GM11168 (cell line): Measurements from ENCODE around the gene PDE7B.

ENCODE experiments used
- in situ Hi-C: fragments of 300-500 bp; cut with MboI; formaldehyde crosslinking; loops from one replicate; pipeline ENCODE4 v1.12.0; 2022; ENCODE audit warnings: low sequenced_read_pairs; ENCODE audit not compliant: unreplicated experiment

Gene PDE7B

DNA sequence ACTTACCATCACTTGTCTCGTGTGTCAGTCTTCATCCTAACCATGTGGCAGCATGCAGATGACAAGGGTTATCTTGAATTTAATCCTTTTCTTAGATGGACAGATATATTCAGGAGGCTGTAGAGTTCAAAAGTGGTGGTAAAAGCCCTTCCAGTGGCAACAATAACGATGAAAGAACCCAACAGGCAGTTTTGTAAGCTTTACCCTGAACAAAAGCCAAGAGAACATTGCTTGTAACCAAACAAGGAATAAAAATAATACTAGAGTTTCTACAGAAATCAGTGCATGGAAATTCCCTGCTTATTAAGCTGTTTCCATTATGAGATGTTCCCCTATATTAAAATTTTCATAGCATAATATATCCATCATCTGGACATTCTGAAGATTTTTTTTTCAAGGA lies 69.7 kb downstream of the PDE7B start:
- in situ Hi-C loops: loop anchor here (25.0 kb wide), 1 partner anchor 384 kb away; no protein-coding TSS in a partner anchor

DNA sequence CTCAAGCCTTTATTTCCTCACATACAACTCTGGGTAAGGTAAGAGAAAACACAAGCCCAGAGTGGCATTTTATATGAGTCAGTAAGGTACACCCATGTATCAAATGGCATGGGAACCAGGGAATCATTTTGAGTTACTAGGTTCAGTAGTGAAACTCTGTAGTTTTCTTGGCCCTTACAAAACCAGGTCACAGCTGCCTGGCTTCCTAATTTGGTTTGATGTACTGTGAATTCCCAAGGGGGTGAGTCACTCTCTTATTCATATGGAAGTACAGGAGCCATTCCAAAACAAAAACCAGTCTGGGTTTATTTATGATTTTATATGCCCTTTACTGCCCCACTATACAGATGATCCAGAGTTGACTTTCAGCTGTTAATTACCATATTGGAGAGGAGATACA lies 70.7 kb downstream of the PDE7B start:
- in situ Hi-C loops: loop anchor here (25.0 kb wide), 1 partner anchor 385 kb away; no protein-coding TSS in a partner anchor

DNA sequence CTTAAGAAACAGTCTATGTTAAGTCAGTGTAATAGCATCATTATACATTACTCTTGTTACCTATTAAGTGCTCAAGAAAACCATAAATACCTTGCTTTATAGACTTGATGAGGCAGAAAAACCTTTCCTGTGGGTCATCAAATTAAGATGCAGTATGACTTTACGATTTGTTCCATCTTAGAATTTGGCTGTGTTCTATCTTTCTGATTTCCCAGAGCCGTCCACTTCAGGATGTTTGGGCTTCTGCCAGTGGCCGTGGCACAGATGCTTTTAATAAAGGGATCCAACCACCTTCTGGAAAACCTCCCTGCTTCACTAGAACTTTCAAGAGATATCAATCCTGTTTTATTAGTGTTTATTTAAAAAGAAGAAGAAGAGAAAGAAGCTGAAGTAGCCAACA lies 71.2 kb downstream of the PDE7B start:
- in situ Hi-C loops: loop anchor here (25.0 kb wide), 1 partner anchor 385 kb away; no protein-coding TSS in a partner anchor

DNA sequence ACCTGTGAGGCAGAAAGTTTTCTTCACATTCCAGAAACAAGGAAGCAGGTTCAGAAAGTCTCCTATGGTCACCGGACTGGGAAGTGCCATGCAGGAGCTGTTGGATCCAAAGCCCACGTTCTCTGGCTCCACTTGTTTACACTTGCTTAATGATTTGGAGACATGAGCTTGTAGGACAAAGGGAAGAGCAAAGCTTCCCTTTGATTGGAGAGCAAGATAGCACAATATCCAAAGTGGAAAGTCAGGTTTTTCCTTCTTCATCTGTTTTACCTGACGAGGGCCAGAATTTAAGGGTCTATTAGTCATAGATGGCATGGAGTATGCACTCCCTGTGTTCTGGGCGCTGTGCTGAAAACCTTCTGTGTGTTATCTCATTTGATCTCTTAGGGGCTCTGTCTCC lies 81.2 kb downstream of the PDE7B start:
- in situ Hi-C loops: no loop called here

DNA sequence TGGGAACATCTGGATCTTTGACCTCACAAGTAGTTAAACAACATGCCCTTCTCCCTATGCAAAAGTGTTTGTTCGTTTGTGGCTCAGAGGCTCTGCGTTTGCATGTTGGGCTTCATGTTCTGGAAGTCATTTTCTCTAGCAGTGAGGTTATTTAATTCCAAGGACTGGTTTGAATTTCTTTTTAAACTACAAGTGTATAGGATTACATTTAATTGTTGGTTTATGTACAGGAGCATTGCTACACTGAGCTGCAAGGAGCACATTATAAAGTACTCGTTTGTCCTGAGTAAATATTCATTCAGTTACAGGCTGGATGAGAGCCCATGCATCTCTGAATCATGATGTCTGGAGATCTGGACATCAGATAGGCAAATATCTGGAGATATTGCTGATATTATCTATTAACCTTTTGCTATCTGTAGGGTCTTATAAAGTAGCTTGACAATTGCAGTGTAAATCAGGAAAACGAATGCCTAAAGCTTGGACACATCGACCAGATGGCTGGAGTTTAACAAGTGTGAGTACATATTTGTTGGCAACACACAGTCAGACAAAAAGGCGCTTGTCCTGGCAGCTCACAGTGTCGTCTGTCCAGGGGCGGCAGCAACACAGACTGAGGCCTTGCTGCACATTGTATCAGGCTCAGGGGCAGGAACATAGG lies 84.6 kb downstream of the PDE7B start:
- in situ Hi-C loops: no loop called here

DNA sequence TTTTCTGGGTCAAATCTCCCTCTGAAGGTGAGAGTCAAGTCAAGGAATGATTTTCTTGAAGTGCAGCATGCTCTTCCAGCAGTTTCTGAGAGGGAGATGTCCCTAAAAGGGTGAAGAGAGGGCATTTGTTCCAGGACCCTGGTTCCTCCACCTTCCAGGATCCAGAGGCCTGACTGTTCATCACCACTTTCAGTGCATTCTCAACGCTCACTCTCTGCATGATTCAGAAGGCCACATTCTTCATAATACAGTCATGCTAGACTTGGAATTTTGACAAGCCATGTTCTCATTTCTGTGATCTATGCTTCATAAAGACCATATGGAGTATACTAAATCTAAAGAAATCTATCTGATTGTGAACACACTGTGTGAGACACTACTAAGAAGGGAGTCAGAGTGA lies 85.1 kb downstream of the PDE7B start:
- in situ Hi-C loops: no loop called here

DNA sequence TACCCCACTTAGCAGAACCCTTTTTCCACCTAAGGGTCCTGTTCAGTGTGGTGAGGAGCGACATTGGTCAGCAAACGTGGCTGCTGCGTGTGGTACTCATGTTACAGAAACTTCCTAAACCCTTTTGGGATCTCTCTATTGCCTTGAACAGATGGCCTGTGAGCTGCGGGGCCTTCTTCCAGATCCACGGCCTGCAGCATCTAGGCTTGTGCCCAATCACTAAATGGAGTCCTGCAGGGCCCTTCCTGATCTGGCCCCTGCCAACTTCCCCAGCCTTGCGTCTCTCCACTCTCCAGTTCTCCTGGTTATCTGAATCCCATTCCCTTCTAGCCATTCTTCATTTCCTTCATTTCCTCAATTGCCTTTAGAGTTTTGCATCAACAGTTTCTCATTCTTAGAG lies 85.6 kb downstream of the PDE7B start:
- in situ Hi-C loops: no loop called here

DNA sequence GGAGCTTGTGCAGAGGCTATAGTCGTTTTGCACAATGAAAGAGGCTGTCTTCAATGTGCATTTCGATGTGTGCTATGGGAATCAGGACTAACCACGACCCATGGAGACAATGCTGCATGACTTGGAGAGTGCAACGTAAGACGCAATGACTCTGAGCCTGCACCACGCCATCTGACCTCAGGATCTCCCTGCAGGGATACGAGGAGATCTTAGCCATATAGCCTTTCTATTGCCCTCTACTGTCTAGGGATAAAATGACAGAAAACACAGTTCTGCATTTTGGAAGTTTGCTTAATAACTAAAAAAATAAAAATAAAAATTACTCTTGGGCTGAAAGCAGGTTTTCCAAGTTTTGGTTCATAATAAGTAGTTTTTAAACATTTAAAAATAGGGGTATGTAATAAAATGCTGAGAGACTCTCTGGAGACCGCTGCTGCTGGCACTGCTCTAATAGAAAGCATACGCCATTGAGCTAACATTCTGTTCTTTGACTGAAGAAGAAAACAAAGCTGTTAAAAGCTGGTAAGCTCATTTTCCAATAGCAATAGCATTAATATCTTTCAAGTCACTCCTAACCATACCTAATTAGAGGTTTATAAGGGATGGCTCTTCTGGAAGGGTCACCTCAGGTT lies 87.2 kb downstream of the PDE7B start:
- in situ Hi-C loops: no loop called here

DNA sequence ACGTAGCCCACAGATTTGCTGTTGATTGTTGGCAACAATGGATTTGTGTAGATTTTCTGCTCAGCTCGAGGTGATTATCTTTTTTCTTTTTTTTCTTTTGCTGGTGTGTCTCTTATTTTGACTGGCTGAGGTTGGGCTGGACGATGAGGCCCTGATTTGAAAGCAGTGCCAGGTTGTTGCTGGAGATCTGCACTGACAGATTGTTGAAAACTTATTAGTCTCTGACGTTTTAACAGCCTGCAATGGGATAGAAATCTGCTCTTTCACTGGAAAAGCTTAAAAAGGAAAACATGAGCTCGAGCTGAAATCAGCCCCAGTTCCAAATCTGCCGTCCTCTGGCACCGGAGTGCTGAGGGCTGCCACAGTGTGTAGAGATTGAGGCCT lies 87.7 kb downstream of the PDE7B start:
- in situ Hi-C loops: no loop called here

DNA sequence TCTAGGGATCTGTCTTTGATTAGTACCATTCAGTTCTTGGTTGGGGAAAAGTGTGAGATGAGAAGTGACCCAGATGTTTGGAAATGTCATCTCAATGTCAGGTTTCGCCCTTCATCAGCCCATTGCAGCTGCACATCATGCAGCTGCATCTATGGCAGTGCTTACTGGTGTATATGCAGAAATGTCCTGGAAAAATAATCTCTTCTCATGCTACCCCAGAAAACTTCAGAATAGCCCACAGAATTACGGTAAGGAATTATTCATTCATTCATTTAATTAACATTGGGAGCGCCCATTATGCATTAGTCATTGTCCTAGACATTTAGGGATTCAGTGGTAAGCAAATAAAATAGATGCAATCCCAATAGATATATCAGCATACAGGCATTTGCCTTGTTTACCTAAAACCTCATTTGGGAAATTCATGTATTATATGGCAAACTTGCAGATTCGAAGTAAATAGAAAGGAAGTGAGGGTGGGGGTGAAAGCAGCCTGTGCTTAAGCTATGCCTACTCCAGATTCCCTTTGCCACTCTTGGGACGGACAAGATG lies 89.2 kb downstream of the PDE7B start:
- in situ Hi-C loops: no loop called here

DNA sequence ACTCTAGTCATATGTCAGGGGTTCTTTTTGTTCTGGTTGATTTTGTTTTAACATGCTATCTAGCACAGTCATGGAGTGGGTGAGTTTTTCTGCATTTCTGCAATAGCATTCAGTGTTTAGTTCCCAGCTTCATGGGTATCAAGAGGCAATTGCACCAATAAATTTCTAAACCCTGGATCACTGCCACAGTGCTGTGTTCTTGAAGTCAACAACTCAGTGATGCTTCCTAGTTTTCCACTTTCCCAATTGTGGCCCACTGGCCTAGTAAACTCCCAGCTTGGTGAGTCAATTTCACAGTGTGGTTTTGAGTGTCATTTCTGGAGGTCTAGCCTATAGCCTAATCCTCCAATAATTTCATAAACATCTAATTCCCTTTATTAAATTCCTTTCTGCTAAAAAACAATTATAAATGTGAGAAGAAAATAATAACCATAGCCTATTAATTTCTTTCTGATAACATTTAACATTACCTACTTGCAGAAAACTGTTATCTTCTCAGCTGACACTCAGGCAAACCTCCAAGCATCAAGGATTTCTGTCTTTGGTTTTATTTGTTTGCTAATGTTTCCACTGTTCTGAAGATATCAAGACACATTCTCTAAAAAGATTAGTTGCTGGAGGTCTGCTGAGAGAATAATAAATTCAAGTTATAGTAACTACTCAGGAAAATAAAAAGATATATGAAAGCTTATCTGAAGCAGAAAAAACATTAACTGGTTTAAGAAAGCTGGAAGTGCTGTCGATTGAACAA lies 89.9 kb downstream of the PDE7B start:
- in situ Hi-C loops: no loop called here

DNA sequence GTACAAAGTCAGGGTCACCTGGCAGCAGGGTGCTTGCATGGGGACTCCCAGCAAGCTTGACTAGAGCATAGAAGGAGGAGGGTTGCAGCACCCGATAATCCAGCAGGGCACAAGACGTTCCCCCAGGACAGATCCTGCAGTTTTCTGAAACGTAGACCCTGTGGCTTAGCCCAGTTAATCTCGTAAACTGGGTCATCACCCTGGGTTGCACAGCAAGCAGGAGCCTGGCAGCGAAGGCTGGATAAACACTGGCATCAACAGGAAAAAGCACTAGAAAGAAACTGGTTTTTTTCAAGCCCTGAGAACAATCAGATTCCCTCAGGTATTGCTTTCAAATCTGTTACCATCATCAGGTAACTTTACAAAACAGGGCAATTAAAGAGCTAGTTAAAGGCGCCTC lies 92.6 kb downstream of the PDE7B start:
- in situ Hi-C loops: no loop called here

DNA sequence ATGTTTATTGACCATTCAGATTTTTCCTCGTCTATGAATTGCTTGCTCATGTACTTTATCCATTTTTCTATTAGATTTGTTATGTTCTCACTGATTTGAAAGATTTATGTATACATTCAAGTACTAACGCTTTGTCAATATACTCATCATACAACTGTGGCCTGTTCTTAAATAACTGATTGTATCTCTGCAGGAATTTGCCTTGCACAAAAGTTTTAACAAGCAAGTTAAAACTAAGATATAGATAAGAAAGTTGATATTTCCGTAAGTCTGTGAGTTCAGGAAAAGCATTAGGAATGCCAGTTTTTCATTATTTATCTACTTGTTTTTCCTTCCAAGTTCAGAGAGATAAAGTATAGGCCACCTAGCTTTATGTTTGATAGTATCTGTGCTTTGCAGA lies 95.2 kb downstream of the PDE7B start:
- in situ Hi-C loops: no loop called here

DNA sequence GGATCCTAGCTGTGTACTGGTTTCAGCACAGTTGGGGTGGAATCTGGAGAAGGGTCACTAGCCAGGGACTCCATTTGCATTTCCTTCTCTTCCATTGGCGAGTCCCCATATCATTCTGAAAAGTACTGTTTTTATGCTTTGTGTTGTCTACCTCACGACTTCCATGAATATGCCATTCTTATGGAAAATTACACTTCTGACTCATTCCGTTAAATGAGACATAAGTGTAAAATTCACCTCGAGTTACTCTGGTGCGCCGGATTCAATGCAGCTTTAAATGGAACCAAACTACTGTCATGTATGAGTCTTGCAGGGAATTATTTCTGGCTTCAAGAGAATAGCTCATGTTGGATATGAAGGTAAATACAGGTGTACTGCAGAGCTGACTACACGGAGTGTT lies 99.2 kb downstream of the PDE7B start:
- in situ Hi-C loops: no loop called here

DNA sequence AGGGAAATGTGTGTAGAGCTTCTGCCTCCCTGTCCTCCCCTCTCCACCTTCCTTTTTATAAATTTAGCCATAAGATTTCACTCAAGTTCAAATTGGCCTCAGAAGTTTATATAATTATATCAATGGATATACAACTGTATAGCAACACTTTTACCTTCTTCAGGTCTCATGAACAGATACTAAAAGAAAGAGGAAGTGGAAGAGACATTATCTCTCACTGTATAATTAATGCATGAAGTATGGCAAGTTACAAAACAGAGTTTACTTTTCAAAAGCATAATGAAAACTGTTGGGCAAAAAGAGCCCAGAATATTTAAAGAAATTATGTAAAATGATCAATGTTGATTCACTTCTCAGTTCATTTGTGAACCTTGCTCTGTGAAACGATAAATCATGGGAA lies 99.7 kb downstream of the PDE7B start:
- in situ Hi-C loops: no loop called here

DNA sequence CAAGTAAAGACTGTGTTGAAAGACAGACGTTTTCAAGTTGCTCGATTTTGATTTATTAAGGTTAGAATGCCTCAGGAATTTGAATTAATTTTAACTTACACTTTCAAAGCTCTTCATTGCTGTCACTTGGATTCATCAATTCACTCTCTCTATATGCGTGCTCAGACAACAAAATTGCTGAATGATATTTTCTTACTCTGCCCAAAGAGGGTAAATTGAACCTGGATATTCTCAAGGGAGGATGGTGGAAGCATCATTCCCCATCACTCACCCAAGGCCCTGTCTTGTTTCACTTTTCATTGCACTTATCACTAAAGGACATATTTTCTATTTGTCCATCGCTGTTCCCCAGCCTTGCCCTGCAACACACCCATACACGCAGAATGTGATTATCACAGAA lies 102.3 kb downstream of the PDE7B start:
- in situ Hi-C loops: no loop called here

DNA sequence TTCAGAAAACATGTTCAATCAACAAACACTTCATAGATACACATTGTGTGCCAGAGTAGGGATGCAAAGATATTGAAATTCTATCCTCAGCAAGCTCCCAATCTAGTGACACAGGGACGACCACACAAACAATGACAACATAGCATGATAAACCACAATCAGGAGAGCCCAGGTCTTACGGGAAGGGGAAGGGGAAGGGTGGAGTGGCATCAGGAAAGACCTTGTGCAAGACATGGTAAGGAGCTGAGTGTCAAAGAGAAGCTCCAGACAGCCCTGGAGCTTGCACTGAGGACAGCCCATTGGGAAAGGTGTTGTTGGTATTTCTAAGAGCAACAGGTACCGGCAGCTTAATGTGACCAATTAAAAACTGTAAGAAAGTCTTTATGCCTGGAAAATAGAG lies 103.6 kb downstream of the PDE7B start:
- in situ Hi-C loops: no loop called here

DNA sequence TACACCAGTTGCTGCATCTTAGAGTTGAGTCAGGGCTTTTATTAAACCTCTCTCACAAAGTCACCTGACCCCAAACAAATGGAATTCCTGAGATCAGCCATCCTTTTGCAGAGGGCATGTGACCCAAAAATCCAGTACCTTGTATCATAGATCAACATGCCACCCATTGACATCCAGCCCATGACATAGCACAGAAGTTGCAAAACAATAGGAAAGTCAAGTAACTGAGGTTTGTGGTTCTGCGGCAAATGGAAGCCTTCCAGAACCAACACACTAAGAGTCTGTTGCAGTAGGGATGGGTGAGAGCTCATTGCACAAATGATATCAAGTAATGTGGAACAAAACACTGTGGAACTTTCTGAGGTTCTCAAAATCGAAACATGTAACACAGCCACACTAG lies 111.2 kb downstream of the PDE7B start:
- in situ Hi-C loops: no loop called here

DNA sequence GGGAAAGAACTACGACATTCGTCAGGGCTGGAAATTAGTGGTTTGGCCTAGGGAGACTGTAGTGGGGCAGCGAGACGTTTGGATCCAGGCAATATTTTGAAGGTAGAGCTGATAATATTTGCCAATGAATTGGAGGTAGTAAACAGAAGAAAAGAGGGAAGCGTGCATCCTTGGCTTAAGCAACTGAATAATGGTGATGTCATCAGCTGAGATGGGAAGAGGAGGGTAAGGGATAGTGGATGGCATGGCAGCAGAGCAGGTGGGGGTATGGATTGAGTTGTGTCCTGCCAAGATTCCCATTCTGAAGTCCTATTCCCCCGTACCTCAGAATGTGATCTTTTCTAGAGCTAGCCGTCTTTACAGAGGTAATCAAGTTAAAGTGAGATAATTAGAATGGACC lies 119.2 kb downstream of the PDE7B start:
- in situ Hi-C loops: no loop called here

DNA sequence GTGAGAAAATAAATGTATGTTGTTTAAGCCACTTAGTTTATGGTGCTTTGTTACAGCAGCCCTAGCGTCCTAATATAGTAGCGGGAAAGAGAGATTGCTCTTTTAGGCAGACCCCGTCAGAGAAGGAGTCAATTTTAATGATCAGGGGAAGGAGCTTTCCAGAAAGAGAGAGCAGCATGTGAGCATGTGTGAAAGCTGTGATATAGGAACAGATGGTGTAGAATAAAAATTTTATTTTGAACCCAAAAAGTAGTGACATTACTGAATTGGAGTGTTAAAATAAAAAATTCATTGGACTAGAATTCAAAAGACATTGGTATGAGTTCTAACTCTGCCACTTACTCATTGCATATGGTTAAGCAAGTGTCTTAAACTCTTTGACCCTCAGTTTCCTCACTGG lies 119.8 kb downstream of the PDE7B start:
- in situ Hi-C loops: no loop called here

DNA sequence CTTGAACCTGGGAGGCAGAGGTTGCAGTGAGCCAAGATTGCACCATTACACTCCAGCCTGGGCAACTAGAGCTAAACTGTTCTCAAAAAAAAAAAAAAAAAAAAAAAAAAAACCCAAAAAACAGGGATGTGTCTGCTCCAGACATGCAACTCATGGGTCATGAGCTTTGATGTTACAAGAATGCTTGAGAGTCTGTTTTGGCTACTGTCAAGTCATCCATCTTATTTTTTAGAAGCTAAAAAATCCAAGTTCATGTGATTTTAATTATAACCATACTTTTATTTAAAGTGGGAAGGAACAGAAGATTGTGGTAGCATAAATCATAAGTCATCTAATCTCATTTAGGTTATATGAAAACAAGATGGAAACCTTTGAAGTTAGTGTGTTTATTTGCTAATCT lies 120.6 kb downstream of the PDE7B start:
- in situ Hi-C loops: no loop called here
